GM12878 (cell line): ENCODE data around the gene CCNL1. TPM values are rescaled to one million over a fixed set of nuclear protein-coding genes. Genes with fewer than 3 reads are reported as not detected.

Source experiments
- ATAC-seq: fragments of 200-7000 bp; cut with Tn5 transposase; 3 replicates; pipeline ENCODE4 v1.9.1; 2020; ENCODE audit warnings: mild to moderate bottlenecking, moderate library complexity
- BruUV-seq: library from RNA; stranded (reverse); fragments of 400-500 nt; replicated peaks from 2 replicates; lab custom pipeline; 2021; lab: Mats Ljungman, UMichigan
- CTCF ChIA-PET: fragments of 300-600 bp; sonication (Branson Sonifier 250); formaldehyde crosslinking; extraction: SDS; loops from one replicate; lab custom pipeline; 2021; ENCODE audit warnings: inconsistent platforms; lab: Yijun Ruan, JAX
- POLR2A ChIA-PET: fragments of 350-600 bp; formaldehyde crosslinking; extraction: SDS; loops from one replicate; lab custom pipeline; 2021; ENCODE audit warnings: inconsistent platforms; lab: Charles Lee
- RAD21 ChIA-PET: fragments of 300-600 bp; sonication (Branson Sonifier 250); formaldehyde crosslinking; loops from one replicate; lab custom pipeline; 2023; ENCODE audit warnings: antibody characterized with exemption; ENCODE audit not compliant: unreplicated experiment; lab: Charles Lee
- SMC1A ChIA-PET: fragments of 300-600 bp; sonication (Branson Sonifier 250); formaldehyde crosslinking; loops from one replicate; lab custom pipeline; 2023; ENCODE audit not compliant: unreplicated experiment, uncharacterized antibody; lab: Charles Lee
- DNase-seq: peaks from one replicate; pipeline ENCODE4 v3.0.0-alpha.2; 2011; ENCODE audit warnings: low read depth, low spot score
- FAIRE-seq: peaks from 3 replicates; lab custom pipeline; 2011; peaks lifted over from hg19 to GRCh38; lab: Jason Lieb, UNC
- H2AFZ ChIP-seq: 2 replicates; pipeline ENCODE4 v1.6.0; 2011; ENCODE audit warnings: low read depth, low read length, control low read depth; ENCODE audit not compliant: control insufficient read depth
- H3K27ac ChIP-seq: 2 replicates; pipeline ENCODE4 v1.5.1; 2011; ENCODE audit warnings: control low read depth; ENCODE audit not compliant: control insufficient read depth, insufficient read depth
- H3K27me3 ChIP-seq, 2 experiments: replicated peaks in 1 of 2; 2 replicates each; pipeline versions ENCODE4 v1.6.0 to v1.6.1; 2011; ENCODE audit warnings: low read length in 1 of 2; ENCODE audit not compliant: control insufficient read depth in 2 of 2, insufficient read depth in 2 of 2
- H3K36me3 ChIP-seq, 2 experiments: 2 replicates each; pipeline ENCODE4 v1.5.1; 2011; ENCODE audit warnings: low read length in 1 of 2; ENCODE audit not compliant: control insufficient read depth in 2 of 2, insufficient read depth in 2 of 2
- H3K4me1 ChIP-seq: 2 replicates; pipeline ENCODE4 v1.6.1; 2011; ENCODE audit warnings: mild to moderate bottlenecking, low read length, moderate library complexity, mixed read lengths; ENCODE audit not compliant: control insufficient read depth, insufficient read depth
- H3K4me2 ChIP-seq: 2 replicates; pipeline ENCODE4 v1.6.0; 2011; ENCODE audit warnings: control low read depth; ENCODE audit not compliant: control insufficient read depth, insufficient read depth
- H3K4me3 ChIP-seq: fragments of 200-600 bp; sonication (generic); 2 replicates; pipeline ENCODE4 v1.5.1; 2016
- H3K79me2 ChIP-seq: 2 replicates; pipeline ENCODE4 v1.6.0; 2011; ENCODE audit warnings: low read length; ENCODE audit not compliant: control insufficient read depth, insufficient read depth
- H3K9ac ChIP-seq: 2 replicates; pipeline ENCODE4 v1.8.0; 2011; ENCODE audit warnings: low read length, control low read depth, mixed read lengths; ENCODE audit not compliant: control insufficient read depth, insufficient read depth
- H3K9me3 ChIP-seq: replicated peaks from 3 replicates; pipeline ENCODE4 v1.5.1; 2011; ENCODE audit warnings: mild to moderate bottlenecking, low read length; ENCODE audit not compliant: control insufficient read depth, insufficient read depth
- H4K20me1 ChIP-seq: 2 replicates; pipeline ENCODE4 v1.6.0; 2011; ENCODE audit not compliant: control insufficient read depth, insufficient read depth
- BACH1 ChIP-seq: fragments of 450-650 bp; IDR thresholded peaks from 2 replicates; pipeline ENCODE4 v1.6.1; 2017; ENCODE audit warnings: mild to moderate bottlenecking, borderline replicate concordance
- CHD2 ChIP-seq: IDR thresholded peaks from 2 replicates; pipeline ENCODE4 v1.6.1; 2011; ENCODE audit warnings: low read depth, low read length, improper control_type of control experiment, borderline replicate concordance
- DPF2 ChIP-seq: fragments of 450-650 bp; IDR thresholded peaks from 2 replicates; pipeline ENCODE4 v1.6.1; 2017; ENCODE audit warnings: mild to moderate bottlenecking
- EP300 ChIP-seq, 2 experiments: fragments of 150-350 bp in 1 of 2; IDR thresholded peaks; 2 replicates each; pipeline ENCODE4 v1.6.1; 2011 to 2012; ENCODE audit warnings: low read depth in 2 of 2, low read length in 2 of 2, borderline replicate concordance in 1 of 2, improper control_type of control experiment in 1 of 2, inconsistent platforms in 1 of 2; ENCODE audit not compliant: control insufficient read depth in 1 of 2
- HSF1 ChIP-seq: fragments of 150-350 bp; IDR thresholded peaks from 2 replicates; pipeline ENCODE4 v1.6.1; 2014; ENCODE audit warnings: mild to moderate bottlenecking, low read depth, low read length
- IKZF2 ChIP-seq, 2 experiments: fragments of 450-650 bp; IDR thresholded peaks; 2 replicates each; pipeline ENCODE4 v1.6.1; 2017; ENCODE audit warnings: mild to moderate bottlenecking in 2 of 2, moderate library complexity in 2 of 2
- JUNB ChIP-seq: IDR thresholded peaks from 2 replicates; pipeline ENCODE4 v1.6.1; 2016; ENCODE audit warnings: antibody characterized with exemption, mild to moderate bottlenecking
- LARP7 ChIP-seq: fragments of 450-650 bp; IDR thresholded peaks from 2 replicates; pipeline ENCODE4 v1.6.1; 2017; ENCODE audit warnings: mild to moderate bottlenecking
- NBN ChIP-seq: fragments of 450-650 bp; IDR thresholded peaks from 2 replicates; pipeline ENCODE4 v1.6.1; 2016
- NR2C1 ChIP-seq: fragments of 450-650 bp; IDR thresholded peaks from 2 replicates; pipeline ENCODE4 v1.6.1; 2017; ENCODE audit warnings: antibody characterized with exemption, mild to moderate bottlenecking, moderate library complexity
- RAD51 ChIP-seq: fragments of 450-650 bp; IDR thresholded peaks from 2 replicates; pipeline ENCODE4 v1.6.1; 2016; ENCODE audit warnings: moderate library complexity, mild to moderate bottlenecking, inconsistent platforms
- RELA ChIP-seq: fragments of 450-650 bp; IDR thresholded peaks from 2 replicates; pipeline ENCODE4 v1.8.0; 2014; ENCODE audit warnings: borderline replicate concordance; ENCODE audit not compliant: partially characterized antibody
- RFX5 ChIP-seq: IDR thresholded peaks from 2 replicates; pipeline ENCODE4 v1.6.1; 2011; ENCODE audit warnings: low read depth, low read length, improper control_type of control experiment
- TAF1 ChIP-seq: IDR thresholded peaks from 2 replicates; pipeline ENCODE4 v1.6.1; 2011; ENCODE audit warnings: mild to moderate bottlenecking, low read depth, low read length, borderline replicate concordance
- YBX1 ChIP-seq: fragments of 450-650 bp; IDR thresholded peaks from 2 replicates; pipeline ENCODE4 v1.6.1; 2016; ENCODE audit warnings: antibody characterized with exemption
- ZBED1 ChIP-seq: IDR thresholded peaks from 2 replicates; pipeline ENCODE4 v1.6.1; 2016; ENCODE audit warnings: borderline replicate concordance
- WGBS: methylation state at CpG from one replicate; pipeline ENCODE4 v1.1.6; 2016; ENCODE audit warnings: low lambda C conversion rate; ENCODE audit not compliant: insufficient replicate concordance, insufficient coverage; ENCODE audit errors: missing lambda C conversion rate; 5-methylcytosine and 5-hydroxymethylcytosine counted together
- in situ Hi-C: fragments of 300-500 bp; cut with MboI; formaldehyde crosslinking; loops from 9 replicates; pipeline ENCODE4 v1.14.3; 2018; ENCODE audit warnings: mixed read lengths
- intact Hi-C: fragments of 100-400 bp; cut with micrococcal nuclease; formaldehyde crosslinking; loops from one replicate; pipeline ENCODE4 v1.14.2; 2022; ENCODE audit not compliant: unreplicated experiment
- polyA plus RNA-seq, 11 experiments: library from polyadenylated mRNA; depleted of rRNA in 4 of 11; unstranded in 6 of 11; stranded (reverse) in 5 of 11; fragments of >200 nt; fragmentation: Nextera tagmentation in 4 of 11; fragmentation: Illumina TruSeq in 1 of 11; extraction: Ambion mirVana in 4 of 11; extraction: Trizol in 1 of 11; gene quantifications; 1 replicate in 1 of 11; 2 replicates in 10 of 11; pipeline versions ENCODE4 v1.2.1 to v1.2.3, GENCODE V29; 2011 to 2016; ENCODE audit warnings: inconsistent platforms in 2 of 11, missing spikeins in 2 of 11, low read depth in 1 of 11
- total RNA-seq, 4 experiments: library from RNA; depleted of rRNA in 3 of 4; stranded (reverse); fragments of >200 nt in 3 of 4; fragmentation: Illumina TruSeq in 1 of 4; extraction: Trizol in 1 of 4; gene quantifications; 2 replicates each; pipeline versions ENCODE4 v1.2.1 to v1.2.3, GENCODE V29; 2013 to 2021
- TF ChIP-seq, protein P1 (sequence below): IDR thresholded peaks from 2 replicates; pipeline ENCODE4 v1.6.1; 2011; ENCODE audit warnings: borderline replicate concordance, low read depth, mild to moderate bottlenecking, moderate library complexity, mixed read lengths, low read length; ENCODE audit not compliant: insufficient read depth; ENCODE audit errors: extremely low read length

Gene CCNL1
- total and polyA plus RNA-seq, 10 of the 15 experiments (the other 5 are each of a cell fraction or from before 2014, with no cell fraction given) = 22.2 to 174 (median 115) TPM

- Histone ChIP-seq H3K27ac (no peak overlapping the region), H3K4me3 (no peak overlapping the region), H3K4me1 (no peaks in the 10 kb centered on the region), H2AFZ (no peak overlapping the region), H3K9me3 (no peaks in the 10 kb centered on the region), H3K9ac (no peak overlapping the region), H3K27me3 (no peaks in the 10 kb centered on the region), H4K20me1 (no peaks in the 10 kb centered on the region), H3K79me2 (no peaks in the 10 kb centered on the region), H3K4me2 (no peak overlapping the region), H3K36me3 (no peaks in the 10 kb centered on the region)
- in situ Hi-C loops (no loop called here), intact Hi-C loops (no loop called here)
- WGBS = 83% methylated on average over 7 of the region's 7 CpGs
- no peak for FAIRE-seq
- ChIA-PET POLR2A (no interaction called here), RAD21 (interaction anchor here (1.4 kb wide), 1 partner anchor 27 kb away, joined by 4 read pairs; no protein-coding TSS in a partner anchor), SMC1A (interaction anchor here (0.6 to 2.6 kb wide), 7 partner anchors 9 to 297 kb away, joined by 3 to 13 read pairs (median 3); no protein-coding TSS in a partner anchor), CTCF (interaction anchor here (32.0 to 50.9 kb wide), 2 partner anchors 7 to 20 kb away, joined by 939 read pairs; no protein-coding TSS in a partner anchor)
- DNase-seq = no peak
- TF ChIP-seq HSF1 (no peak), YBX1 (no peak), BACH1 (no peak), TAF1 (no peak), JUNB (no peak), DPF2 (no peak), EP300 (IDR thresholded peaks at IDR 0.05; ENCODE audit: borderline replicate concordance in 1 of 2, control insufficient read depth in 1 of 2, low read depth in 2 of 2, low read length in 2 of 2) (no peak), NR2C1 (no peak), CHD2 (no peak), NBN (no peak), ZBED1 (no peak), IKZF2 (IDR thresholded peaks at IDR 0.05) (no peak), RFX5 (no peak), LARP7 (no peak), RELA (no peak), RAD51 (no peak)
- TF ChIP-seq, protein P1, sequence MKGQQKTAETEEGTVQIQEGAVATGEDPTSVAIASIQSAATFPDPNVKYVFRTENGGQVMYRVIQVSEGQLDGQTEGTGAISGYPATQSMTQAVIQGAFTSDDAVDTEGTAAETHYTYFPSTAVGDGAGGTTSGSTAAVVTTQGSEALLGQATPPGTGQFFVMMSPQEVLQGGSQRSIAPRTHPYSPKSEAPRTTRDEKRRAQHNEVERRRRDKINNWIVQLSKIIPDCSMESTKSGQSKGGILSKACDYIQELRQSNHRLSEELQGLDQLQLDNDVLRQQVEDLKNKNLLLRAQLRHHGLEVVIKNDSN = no peak
- no TSS peak for BruUV-seq
- ATAC-seq = no peak
Measured at GRCh38 chr3:157119369-157119951, 40.5 kb downstream of the CCNL1 start.
